HG03571 (cell line): Measurements from ENCODE around the gene ZNF516.
"Not testable (repeated sequence)": the region's sequence is repeated elsewhere in the genome, so short reads cannot be mapped to it uniquely, and the experiment has no call there.

Source experiments
- ATAC-seq: cut with Tn5 transposase; IDR thresholded peaks from one replicate; pipeline ENCODE4 v1.9.1; 2021; ENCODE audit not compliant: unreplicated experiment

The ZNF516 gene

GRCh38 chr18:76495006-76495370 is at the start of gene ZNF516:
ZNF516 (minus strand) TSS chr18:76495242; CDS start chr18:76443054, 52,188 bp downstream.
- ATAC-seq: no peak

GRCh38 chr18:76538846-76539245 is 43.8 kb upstream of the ZNF516 start:
- ATAC-seq: no peak

- no peak for ATAC-seq
Observed at GRCh38 chr18:76537621-76538020, 42.6 kb upstream of the ZNF516 start.

- not testable (repeated sequence) for ATAC-seq
Observed at GRCh38 chr18:76536593-76536992, 41.6 kb upstream of the ZNF516 start.

GRCh38 chr18:76532875-76533274 is 37.8 kb upstream of the ZNF516 start:
- ATAC-seq: no peak

- ATAC-seq: no peak
Observed at GRCh38 chr18:76530846-76531245, 35.8 kb upstream of the ZNF516 start.

- ATAC-seq: no peak
Observed at GRCh38 chr18:76530391-76530790, 35.3 kb upstream of the ZNF516 start.

GRCh38 chr18:76529433-76529811 is 34.4 kb upstream of the ZNF516 start:
- no peak for ATAC-seq

GRCh38 chr18:76528477-76529432 is 33.7 kb upstream of the ZNF516 start:
- no peak for ATAC-seq

GRCh38 chr18:76525911-76526310 is 30.9 kb upstream of the ZNF516 start:
- ATAC-seq: no peak

GRCh38 chr18:76524900-76525698 is 30.1 kb upstream of the ZNF516 start:
- ATAC-seq: no peak

- ATAC-seq: no peak
Observed at GRCh38 chr18:76524477-76524876, 29.4 kb upstream of the ZNF516 start.

- no peak for ATAC-seq
Observed at GRCh38 chr18:76522551-76522950, 27.5 kb upstream of the ZNF516 start.

GRCh38 chr18:76522122-76522503 is 27.1 kb upstream of the ZNF516 start:
- no peak for ATAC-seq

GRCh38 chr18:76521417-76522121 is 26.5 kb upstream of the ZNF516 start:
- ATAC-seq: no peak

GRCh38 chr18:76518860-76519538 is 24.0 kb upstream of the ZNF516 start:
- ATAC-seq: no peak

- ATAC-seq: no peak
Observed at GRCh38 chr18:76518123-76518859, 23.2 kb upstream of the ZNF516 start.

GRCh38 chr18:76515576-76515975 is 20.5 kb upstream of the ZNF516 start:
- ATAC-seq: no peak

GRCh38 chr18:76514573-76514972 is 19.5 kb upstream of the ZNF516 start:
- no peak for ATAC-seq

GRCh38 chr18:76507830-76508385 is 12.9 kb upstream of the ZNF516 start:
- no peak for ATAC-seq
